IMR-90 (cell line): ENCODE data around the gene CD300H. TPM values are rescaled to one million over a fixed set of nuclear protein-coding genes. Genes with fewer than 3 reads are reported as not detected.

Source experiments
- ATAC-seq: fragments of 200-7000 bp; cut with Tn5 transposase; 2 replicates; pipeline ENCODE4 v1.9.1; 2020; ENCODE audit warnings: low read depth, mild to moderate bottlenecking, moderate library complexity
- BruUV-seq: library from RNA; stranded (reverse); fragments of 400-500 nt; replicated peaks from 2 replicates; lab custom pipeline; 2021; lab: Mats Ljungman, UMichigan
- CTCF ChIA-PET: fragments of 300-600 bp; formaldehyde crosslinking; extraction: SDS; loops from one replicate; lab custom pipeline; 2021; ENCODE audit warnings: antibody characterized with exemption; lab: Yijun Ruan, JAX
- POLR2A ChIA-PET: fragments of 300-600 bp; sonication (Branson Sonifier 250); formaldehyde crosslinking; loops from one replicate; lab custom pipeline; 2022; ENCODE audit warnings: antibody characterized with exemption; ENCODE audit not compliant: unreplicated experiment; lab: Charles Lee
- DNase-seq: peaks from one replicate; pipeline ENCODE4 v3.0.0; 2013
- H2AFZ ChIP-seq: replicated peaks from 2 replicates; pipeline ENCODE3; 2013; ENCODE audit warnings: low read length, mild to moderate bottlenecking; ENCODE audit not compliant: poor library complexity
- H2AK5ac ChIP-seq: 2 replicates; pipeline ENCODE4 v1.6.1; 2013; ENCODE audit warnings: low read depth, low read length, inconsistent platforms
- H2AK9ac ChIP-seq: replicated peaks from 2 replicates; pipeline ENCODE3; 2013; ENCODE audit warnings: mild to moderate bottlenecking, low read depth, low read length, moderate library complexity; ENCODE audit not compliant: poor library complexity
- H2BK120ac ChIP-seq: 2 replicates; pipeline ENCODE4 v1.6.1; 2013; ENCODE audit warnings: low read depth, low read length, inconsistent platforms
- H2BK15ac ChIP-seq: 3 replicates; pipeline ENCODE4 v1.6.1; 2013; ENCODE audit warnings: low read depth, low read length, inconsistent platforms
- H2BK20ac ChIP-seq: 2 replicates; pipeline ENCODE4 v1.6.1; 2013; ENCODE audit warnings: low read depth, mild to moderate bottlenecking, inconsistent platforms, low read length, moderate library complexity
- H2BK5ac ChIP-seq: 2 replicates; pipeline ENCODE4 v1.6.1; 2013; ENCODE audit warnings: mild to moderate bottlenecking, low read depth, low read length, inconsistent platforms; ENCODE audit not compliant: poor library complexity, severe bottlenecking
- H3K14ac ChIP-seq: replicated peaks from 2 replicates; pipeline ENCODE4 v1.6.1; 2013; ENCODE audit warnings: low read depth, low read length, inconsistent platforms
- H3K18ac ChIP-seq: 2 replicates; pipeline ENCODE4 v1.6.1; 2013; ENCODE audit warnings: low read depth, low read length, control low read depth
- H3K23ac ChIP-seq: 2 replicates; pipeline ENCODE4 v1.6.1; 2013; ENCODE audit warnings: low read depth, low read length, inconsistent platforms
- H3K27ac ChIP-seq: 2 replicates; pipeline ENCODE4 v1.5.1; 2013; ENCODE audit warnings: mild to moderate bottlenecking, control low read depth, low read length; ENCODE audit not compliant: insufficient read depth
- H3K27me3 ChIP-seq: 2 replicates; pipeline ENCODE4 v1.6.1; 2013; ENCODE audit warnings: low read length; ENCODE audit not compliant: control insufficient read depth, insufficient read depth
- H3K36me3 ChIP-seq: 2 replicates; pipeline ENCODE4 v1.6.1; 2013; ENCODE audit warnings: low read length, mixed read lengths; ENCODE audit not compliant: control insufficient read depth, insufficient read depth
- H3K4ac ChIP-seq: 2 replicates; pipeline ENCODE4 v1.6.1; 2013; ENCODE audit warnings: low read depth, low read length, inconsistent platforms
- H3K4me1 ChIP-seq: 2 replicates; pipeline ENCODE4 v1.6.1; 2013; ENCODE audit warnings: low read length, mixed read lengths; ENCODE audit not compliant: control insufficient read depth, insufficient read depth
- H3K4me2 ChIP-seq: 2 replicates; pipeline ENCODE4 v1.6.1; 2013; ENCODE audit warnings: low read depth, mild to moderate bottlenecking, control low read depth, low read length, moderate library complexity
- H3K4me3 ChIP-seq: 2 replicates; pipeline ENCODE4 v1.5.1; 2013; ENCODE audit warnings: low read depth, mild to moderate bottlenecking, control low read depth, low read length, moderate library complexity; ENCODE audit not compliant: insufficient read depth
- H3K56ac ChIP-seq: 2 replicates; pipeline ENCODE4 v1.6.1; 2013; ENCODE audit warnings: low read length, inconsistent platforms; ENCODE audit not compliant: insufficient read depth; ENCODE audit errors: extremely low read depth
- H3K79me1 ChIP-seq, 2 experiments: 2 replicates each; pipeline ENCODE4 v1.6.1; 2013; ENCODE audit warnings: low read length in 2 of 2, inconsistent platforms in 1 of 2, low read depth in 1 of 2
- H3K9ac ChIP-seq: 2 replicates; pipeline ENCODE4 v1.6.1; 2013; ENCODE audit warnings: low read depth, low read length, control low read depth
- H3K9me1 ChIP-seq: 2 replicates; pipeline ENCODE4 v1.6.1; 2013; ENCODE audit warnings: low read length, inconsistent platforms; ENCODE audit not compliant: insufficient read depth
- H3K9me3 ChIP-seq: 2 replicates; pipeline ENCODE4 v1.6.1; 2013; ENCODE audit warnings: low read length; ENCODE audit not compliant: control insufficient read depth, insufficient read depth
- H4K20me1 ChIP-seq: 2 replicates; pipeline ENCODE4 v1.6.1; 2013; ENCODE audit warnings: low read length, inconsistent platforms; ENCODE audit not compliant: insufficient read depth
- H4K5ac ChIP-seq: 2 replicates; pipeline ENCODE4 v1.6.1; 2013; ENCODE audit warnings: mild to moderate bottlenecking, low read depth, low read length, control low read depth
- H4K8ac ChIP-seq, 2 experiments: 2 replicates each; pipeline ENCODE4 v1.6.1; 2013; ENCODE audit warnings: low read depth in 2 of 2, low read length in 2 of 2, control low read depth in 1 of 2, inconsistent platforms in 1 of 2
- H4K91ac ChIP-seq: 2 replicates; pipeline ENCODE4 v1.6.1; 2013; ENCODE audit warnings: low read depth, low read length, inconsistent platforms; ENCODE audit not compliant: insufficient read depth
- BHLHE40 ChIP-seq: fragments of 150-350 bp; IDR thresholded peaks from 2 replicates; pipeline ENCODE4 v1.6.1; 2016; ENCODE audit warnings: mild to moderate bottlenecking, low read depth, low read length
- CEBPB ChIP-seq: IDR thresholded peaks from 2 replicates; pipeline ENCODE4 v1.6.1; 2012; ENCODE audit warnings: low read depth, low read length, improper control_type of control experiment
- CHD1 ChIP-seq: IDR thresholded peaks from 2 replicates; pipeline ENCODE4 v1.6.1; 2012; ENCODE audit warnings: low read depth, low read length, improper control_type of control experiment
- FOS ChIP-seq: fragments of 150-350 bp; IDR thresholded peaks from 2 replicates; pipeline ENCODE4 v1.6.1; 2016; ENCODE audit warnings: low read depth, low read length
- MAFK ChIP-seq: IDR thresholded peaks from 2 replicates; pipeline ENCODE4 v1.6.1; 2012; ENCODE audit warnings: low read depth, low read length, improper control_type of control experiment
- MAZ ChIP-seq: IDR thresholded peaks from 2 replicates; pipeline ENCODE4 v1.6.1; 2012; ENCODE audit warnings: low read depth, mild to moderate bottlenecking, low read length, improper control_type of control experiment, moderate library complexity, borderline replicate concordance
- MXI1 ChIP-seq: IDR thresholded peaks from 2 replicates; pipeline ENCODE4 v1.6.1; 2012; ENCODE audit warnings: low read depth, mild to moderate bottlenecking, low read length, moderate library complexity, borderline replicate concordance
- NFE2L2 ChIP-seq: fragments of 150-350 bp; IDR thresholded peaks from 2 replicates; pipeline ENCODE4 v1.6.1; 2016; ENCODE audit warnings: low read depth, mild to moderate bottlenecking, low read length
- POLR2A ChIP-seq: IDR thresholded peaks from 2 replicates; pipeline ENCODE4 v1.6.1; 2012; ENCODE audit warnings: mild to moderate bottlenecking, low read depth, low read length
- RAD21 ChIP-seq: IDR thresholded peaks from 2 replicates; pipeline ENCODE4 v1.6.1; 2012; ENCODE audit warnings: low read length, improper control_type of control experiment
- RCOR1 ChIP-seq: IDR thresholded peaks from 2 replicates; pipeline ENCODE4 v1.6.1; 2012; ENCODE audit warnings: mild to moderate bottlenecking, low read length, improper control_type of control experiment; ENCODE audit not compliant: insufficient replicate concordance
- RFX5 ChIP-seq: IDR thresholded peaks from 2 replicates; pipeline ENCODE4 v1.8.0; 2012; ENCODE audit warnings: low read depth, mild to moderate bottlenecking, low read length, moderate library complexity
- SMC3 ChIP-seq: fragments of 150-350 bp; IDR thresholded peaks from 2 replicates; pipeline ENCODE4 v1.6.1; 2016; ENCODE audit warnings: low read depth, mild to moderate bottlenecking, antibody characterized with exemption, low read length, moderate library complexity
- USF2 ChIP-seq: fragments of 150-350 bp; IDR thresholded peaks from 2 replicates; pipeline ENCODE4 v1.6.1; 2017; ENCODE audit warnings: mild to moderate bottlenecking, antibody characterized with exemption, low read length, low read depth
- WGBS, 2 experiments: methylation state at CpG; one replicate each; pipeline versions ENCODE4 v1.1.5 to v1.1.7; 2013; ENCODE audit warnings: missing lambda C conversion rate in 2 of 2; ENCODE audit not compliant: insufficient read length in 1 of 2; ENCODE audit errors: extremely low coverage in 2 of 2; 5-methylcytosine and 5-hydroxymethylcytosine counted together
- dilution Hi-C: fragments of 300-500 bp; cut with HindIII; formaldehyde crosslinking; loops from one replicate; pipeline ENCODE4 v1.14.3; 2018; ENCODE audit warnings: low sequenced_read_pairs; ENCODE audit not compliant: unreplicated experiment
- in situ Hi-C: fragments of 300-500 bp; cut with MboI; formaldehyde crosslinking; loops from 3 replicates; pipeline ENCODE4 v1.14.3; 2019; ENCODE audit warnings: low sequenced_read_pairs, inconsistent platforms, mixed read lengths
- intact Hi-C: fragments of 100-400 bp; cut with micrococcal nuclease; formaldehyde crosslinking; loops from 2 replicates; pipeline ENCODE4 v1.10.0; 2022
- polyA plus RNA-seq, 3 experiments: library from polyadenylated mRNA; depleted of rRNA; stranded (reverse); fragments of >200 nt; gene quantifications; 2 replicates each; pipeline ENCODE4 v1.2.3, GENCODE V29; 2012; ENCODE audit warnings: low replicate concordance in 1 of 3
- total RNA-seq: library from RNA; depleted of rRNA; stranded (reverse); fragments of >200 nt; gene quantifications from 2 replicates; pipeline ENCODE4 v1.2.3, GENCODE V29; 2012
- TF ChIP-seq, protein P1 (sequence below): conservative IDR thresholded peaks from 2 replicates; pipeline ENCODE4 v1.5.1; 2012; ENCODE audit warnings: mild to moderate bottlenecking, low read depth, low read length, improper control_type of control experiment

CD300H gene
- total and polyA plus RNA-seq, 2 of the 4 experiments (the other 2 are of a cell fraction): not detected

DNA sequence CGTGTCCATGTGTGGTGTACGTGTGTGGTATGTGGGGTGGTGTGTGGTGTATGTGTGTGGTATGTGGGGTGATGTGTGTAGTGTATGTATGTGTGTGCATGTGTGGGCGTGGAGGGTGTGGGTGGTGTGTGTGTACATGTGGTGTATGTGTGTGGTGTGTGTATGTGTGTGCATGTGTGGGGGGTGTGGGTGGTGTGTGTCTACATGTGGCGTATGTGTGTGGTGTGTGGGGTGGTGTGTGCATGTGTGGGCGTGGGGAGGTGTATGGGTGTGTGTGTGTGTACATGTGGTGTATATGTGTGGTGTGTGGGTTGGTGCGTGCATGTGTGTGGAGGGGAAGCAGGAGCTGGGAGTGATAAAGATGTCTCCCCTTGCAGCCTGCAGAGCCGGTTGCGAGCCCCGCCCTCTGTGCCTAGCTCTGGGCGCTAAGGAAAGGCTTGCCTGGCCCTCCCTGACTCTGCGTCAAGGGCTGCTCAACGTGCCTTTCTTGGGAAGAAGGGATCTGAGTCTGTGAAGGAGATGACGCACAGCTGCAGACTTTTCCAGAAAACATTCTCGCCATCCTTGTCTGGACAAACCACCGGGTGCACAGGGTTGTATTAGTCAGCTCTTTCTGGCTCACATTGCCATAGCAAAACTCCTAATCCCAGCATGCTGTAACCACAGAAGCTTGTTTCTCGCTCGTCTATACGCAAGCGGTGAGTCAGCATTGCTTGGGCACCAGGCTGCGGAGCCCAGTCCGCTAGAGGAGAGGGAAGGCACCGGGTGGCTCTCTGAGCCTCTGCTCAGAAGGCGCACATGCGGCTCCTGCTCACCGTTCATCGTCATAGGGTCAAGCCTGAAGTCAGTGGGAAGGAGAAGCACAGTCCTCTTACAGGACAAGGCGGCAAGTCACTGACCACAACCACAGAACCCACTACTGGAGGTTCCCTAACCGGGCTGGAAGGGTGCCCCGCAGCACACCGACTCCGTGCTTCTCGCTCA is 2.0 kb upstream of the CD300H start:
- CTCF ChIA-PET: no interaction called here
- H3K27me3 ChIP-seq: no peaks in the 10 kb centered on the region
- peaks cover 21% of the 10 kb centered on the region for H3K9me3 ChIP-seq
- H2BK5ac ChIP-seq: peak overlapping the region; percentile 88
- in situ Hi-C loops: no loop called here
- H3K9ac ChIP-seq: no peak overlapping the region
- no peak overlapping the region for H2BK120ac ChIP-seq
- H3K4me2 ChIP-seq: no peak overlapping the region
- H2AFZ ChIP-seq: peak overlapping the region; percentile 32
- H3K56ac ChIP-seq: no peak overlapping the region
- no peak overlapping the region for H3K4me3 ChIP-seq
- intact Hi-C loops: no loop called here
- WGBS, 2 experiments: 52% methylated on average over 8 of the region's 32 CpGs; no CpG with 5 or more reads in 1 of the 2 experiments
- H3K27ac ChIP-seq: no peak overlapping the region
- no TSS peak for BruUV-seq
- dilution Hi-C loops: no loop called here
- POLR2A ChIA-PET: no interaction called here
- H2AK9ac ChIP-seq: peak overlapping the region; percentile 28
- H3K14ac ChIP-seq: no peak overlapping the region
- no peak overlapping the region for H2BK15ac ChIP-seq
- peak; percentile 58 for DNase-seq
- no peaks in the 10 kb centered on the region for H3K79me1 ChIP-seq
- H4K20me1 ChIP-seq: no peaks in the 10 kb centered on the region
- no peaks in the 10 kb centered on the region for H3K9me1 ChIP-seq
- no peak; the same call in 1 of the 2 replicates for ATAC-seq
- H4K91ac ChIP-seq: no peak overlapping the region
- no peaks in the 10 kb centered on the region for H3K4me1 ChIP-seq
- H3K4ac ChIP-seq: no peak overlapping the region
- H2AK5ac ChIP-seq: no peak overlapping the region
- H4K8ac ChIP-seq: no peak overlapping the region
- no peak overlapping the region for H3K18ac ChIP-seq
- no peak overlapping the region for H4K5ac ChIP-seq
- no peak overlapping the region for H3K23ac ChIP-seq
- H2BK20ac ChIP-seq: no peak overlapping the region
- H3K36me3 ChIP-seq: no peaks in the 10 kb centered on the region
- TF ChIP-seq, protein P1, sequence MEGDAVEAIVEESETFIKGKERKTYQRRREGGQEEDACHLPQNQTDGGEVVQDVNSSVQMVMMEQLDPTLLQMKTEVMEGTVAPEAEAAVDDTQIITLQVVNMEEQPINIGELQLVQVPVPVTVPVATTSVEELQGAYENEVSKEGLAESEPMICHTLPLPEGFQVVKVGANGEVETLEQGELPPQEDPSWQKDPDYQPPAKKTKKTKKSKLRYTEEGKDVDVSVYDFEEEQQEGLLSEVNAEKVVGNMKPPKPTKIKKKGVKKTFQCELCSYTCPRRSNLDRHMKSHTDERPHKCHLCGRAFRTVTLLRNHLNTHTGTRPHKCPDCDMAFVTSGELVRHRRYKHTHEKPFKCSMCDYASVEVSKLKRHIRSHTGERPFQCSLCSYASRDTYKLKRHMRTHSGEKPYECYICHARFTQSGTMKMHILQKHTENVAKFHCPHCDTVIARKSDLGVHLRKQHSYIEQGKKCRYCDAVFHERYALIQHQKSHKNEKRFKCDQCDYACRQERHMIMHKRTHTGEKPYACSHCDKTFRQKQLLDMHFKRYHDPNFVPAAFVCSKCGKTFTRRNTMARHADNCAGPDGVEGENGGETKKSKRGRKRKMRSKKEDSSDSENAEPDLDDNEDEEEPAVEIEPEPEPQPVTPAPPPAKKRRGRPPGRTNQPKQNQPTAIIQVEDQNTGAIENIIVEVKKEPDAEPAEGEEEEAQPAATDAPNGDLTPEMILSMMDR: no peak
- TF ChIP-seq POLR2A: no peak
- TF ChIP-seq BHLHE40: no peak
- no peak for TF ChIP-seq RAD21
- TF ChIP-seq MAZ: no peak
- no peak for TF ChIP-seq CEBPB
- TF ChIP-seq NFE2L2: no peak
- TF ChIP-seq SMC3: no peak
- no peak for TF ChIP-seq MAFK
- TF ChIP-seq RFX5: no peak
- TF ChIP-seq USF2: no peak
- no peak for TF ChIP-seq MXI1
- no peak for TF ChIP-seq RCOR1
- TF ChIP-seq CHD1: no peak
- no peak for TF ChIP-seq FOS
